Measurements from ENCODE around the gene TCEAL4.

TCEAL4 gene

DNA sequence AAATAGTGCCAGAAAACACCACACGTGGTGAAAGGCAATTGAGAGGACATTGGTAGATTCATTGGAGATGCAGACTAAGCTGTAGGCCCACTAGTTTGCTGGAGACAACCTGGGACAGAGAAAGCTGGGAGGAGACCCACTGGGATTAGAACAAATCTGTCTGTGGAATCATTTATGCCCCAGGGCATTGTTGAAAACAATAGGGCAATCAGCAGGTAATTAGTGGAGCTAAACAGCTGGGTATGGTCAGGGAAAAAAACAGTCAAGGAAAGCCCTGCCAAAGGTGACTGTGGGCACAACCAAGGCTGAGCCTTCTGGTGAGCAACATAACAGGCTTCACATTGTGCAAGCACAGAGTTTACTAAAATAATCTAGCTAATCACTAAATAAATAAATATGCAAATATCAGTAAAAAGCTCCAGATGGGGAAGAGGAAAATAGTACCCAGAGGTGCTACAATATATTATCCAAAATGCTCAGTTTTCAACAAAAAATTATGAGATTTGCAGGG, 31.4 kb downstream of the TCEAL4 start:
- Mint-ChIP-seq H3K9me3 (no peaks in the 10 kb centered on the region), H3K4me1 (no peaks in the 10 kb centered on the region), H3K27ac (no peak overlapping the region), H3K4me3 (no peak overlapping the region), H3K36me3 (no peaks in the 10 kb centered on the region)
- DNase-seq (ENCODE audit: low spot score in 2 of 2): no peak
- no peak for ATAC-seq

DNA sequence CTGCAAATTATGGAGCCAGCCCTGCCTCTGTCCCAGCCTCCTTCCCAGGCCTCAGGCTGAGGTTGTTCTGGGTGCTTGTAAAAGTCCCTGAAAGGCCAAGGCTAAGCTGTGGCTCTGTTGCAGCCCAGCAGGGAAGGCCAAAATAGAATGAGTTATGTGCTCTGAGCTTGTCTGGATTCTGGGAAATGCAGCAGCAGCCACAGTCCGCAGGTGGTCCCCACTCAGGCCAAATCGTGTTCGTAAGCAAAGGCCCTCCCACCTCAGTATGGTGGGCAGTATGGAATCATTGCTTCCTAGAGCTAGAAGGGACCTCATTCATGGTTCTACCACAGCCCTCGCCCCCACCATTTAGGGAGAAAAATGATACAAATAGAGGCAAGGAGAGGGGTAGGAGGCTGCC, 38.8 kb downstream of the TCEAL4 start:
- DNase-seq (ENCODE audit: low spot score in 2 of 2) (no peak), ATAC-seq (no peak)
- no peaks in the 10 kb centered on the region for H3K9me3 Mint-ChIP-seq
- no peak overlapping the region for H3K4me3 Mint-ChIP-seq
- H3K27ac Mint-ChIP-seq: no peak overlapping the region
- H3K36me3 Mint-ChIP-seq: no peaks in the 10 kb centered on the region
- H3K4me1 Mint-ChIP-seq: peaks cover 9% of the 10 kb centered on the region

DNA sequence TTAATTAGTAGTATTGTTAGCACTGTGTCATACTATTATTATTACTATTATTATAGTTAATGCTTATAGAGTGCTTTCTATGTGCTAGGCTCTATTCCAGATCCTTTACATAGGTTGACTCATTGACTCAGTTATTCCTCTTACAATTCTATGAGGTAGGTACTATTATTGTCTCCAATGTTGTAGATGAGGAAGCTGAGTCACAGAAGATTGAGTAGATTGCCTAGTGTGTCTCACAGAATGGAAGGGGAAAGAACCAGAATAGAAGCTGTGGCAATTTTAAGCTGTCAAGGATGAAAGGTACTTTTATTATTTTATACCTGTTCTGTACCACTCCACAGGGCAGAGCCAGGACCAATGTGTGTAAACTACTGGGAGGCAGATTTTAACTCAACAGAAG, 41.5 kb downstream of the TCEAL4 start:
- Mint-ChIP-seq H3K4me1 (peaks cover 18% of the 10 kb centered on the region), H3K4me3 (no peak overlapping the region), H3K36me3 (no peaks in the 10 kb centered on the region), H3K9me3 (no peaks in the 10 kb centered on the region), H3K27ac (no peak overlapping the region)
- ATAC-seq (peak; percentile 40), DNase-seq (ENCODE audit: low spot score in 2 of 2) (no peak)

DNA sequence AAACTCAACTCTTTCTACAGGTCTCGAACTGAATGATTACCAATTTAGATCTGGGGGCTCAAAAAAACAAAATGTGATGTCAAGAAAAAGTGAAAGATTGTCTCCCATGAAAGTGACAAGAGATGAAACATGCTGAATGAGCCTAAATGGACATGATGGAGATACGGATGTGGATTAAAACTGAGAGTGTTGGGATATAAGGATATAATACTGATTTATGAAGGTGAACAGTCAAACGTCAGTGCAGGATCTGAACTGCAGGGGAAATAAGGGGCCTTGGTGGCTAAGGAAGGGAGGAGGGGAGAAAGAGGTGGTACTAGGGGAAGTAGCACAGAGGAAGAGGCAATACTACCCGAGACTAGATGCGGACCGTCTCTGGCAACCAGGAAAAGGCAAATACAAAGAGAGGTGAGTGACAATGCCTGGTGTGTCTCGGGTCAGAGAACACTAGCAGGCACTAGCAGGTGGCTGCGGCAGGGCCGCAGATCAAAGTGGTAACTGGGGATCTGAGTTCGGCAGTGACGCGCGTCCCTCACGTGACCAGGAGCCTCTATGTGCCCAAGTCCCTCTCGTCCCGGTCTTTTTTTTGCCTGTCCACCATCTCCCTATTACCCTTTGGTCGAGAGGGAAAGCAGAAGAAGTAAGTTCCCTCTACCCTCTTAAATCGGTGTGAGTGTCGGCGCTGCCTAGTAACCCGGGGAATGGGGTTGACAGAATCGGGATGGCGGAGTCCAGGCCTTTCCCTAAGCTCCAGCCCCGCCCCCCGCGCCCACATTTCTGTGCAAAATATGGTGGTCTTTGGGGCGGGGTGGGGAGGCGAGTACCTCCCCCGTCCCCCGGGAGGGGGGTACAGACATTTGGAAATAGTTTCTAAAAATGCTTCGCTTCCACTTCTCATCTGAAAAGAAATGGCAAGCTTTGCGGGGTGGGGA, 43.3 kb downstream of the TCEAL4 start, which contains the start of gene TCEAL1:
Gene TCEAL1, plus strand, starts transcription at position 590 of the 932 bp plus-strand sequence. CDS start 942 bp downstream, outside the sequence.
- Mint-ChIP-seq H3K4me3 (peak within 1 kb of the TSS; percentile 86), H3K9me3 (no peaks in the 10 kb centered on the region), H3K27ac (peak within 1 kb of the TSS; percentile 89), H3K36me3 (no peaks in the 10 kb centered on the region), H3K4me1 (peaks cover 18% of the 10 kb centered on the region)
- ATAC-seq (peak; percentile 77), DNase-seq (ENCODE audit: low spot score in 2 of 2) (peak in 1 of 2 donors; percentile 54)

DNA sequence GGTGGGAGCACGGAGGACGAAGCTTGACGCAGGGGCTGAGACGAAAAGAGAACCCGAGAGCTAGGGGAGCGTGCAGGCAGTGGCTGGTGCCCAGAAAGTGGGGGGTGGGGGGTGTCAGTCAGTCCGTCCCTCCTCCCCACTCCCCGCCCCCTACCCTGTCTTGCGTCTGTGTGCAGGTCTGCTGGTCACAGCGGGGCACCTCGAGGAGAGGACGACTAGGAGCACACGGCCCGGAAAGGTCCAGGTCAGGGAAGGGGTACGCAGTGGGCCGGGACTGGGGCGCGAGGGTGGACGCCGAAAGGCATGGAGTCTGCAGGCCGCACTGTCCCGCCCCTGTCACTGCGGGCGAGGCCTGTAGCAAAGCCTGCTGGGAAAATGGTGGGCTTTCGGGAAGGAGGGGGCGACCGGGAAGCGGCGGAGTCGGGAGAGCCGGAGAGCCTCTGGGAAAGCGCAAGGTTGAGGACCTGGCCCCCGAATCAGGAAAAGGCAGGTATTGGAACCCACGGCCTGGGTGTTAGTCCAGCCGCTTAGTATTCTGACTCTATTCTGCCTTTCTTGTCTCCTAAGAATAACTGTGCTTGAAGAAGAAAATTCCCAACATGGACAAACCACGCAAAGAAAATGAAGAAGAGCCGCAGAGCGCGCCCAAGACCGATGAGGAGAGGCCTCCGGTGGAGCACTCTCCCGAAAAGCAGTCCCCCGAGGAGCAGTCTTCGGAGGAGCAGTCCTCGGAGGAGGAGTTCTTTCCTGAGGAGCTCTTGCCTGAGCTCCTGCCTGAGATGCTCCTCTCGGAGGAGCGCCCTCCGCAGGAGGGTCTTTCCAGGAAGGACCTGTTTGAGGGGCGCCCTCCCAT, 44.2 kb downstream of the TCEAL4 start:
- H3K4me1 Mint-ChIP-seq: peaks cover 18% of the 10 kb centered on the region
- H3K9me3 Mint-ChIP-seq: no peaks in the 10 kb centered on the region
- peak overlapping the region; percentile 86 for H3K4me3 Mint-ChIP-seq
- DNase-seq (ENCODE audit: low spot score in 2 of 2) (peak in 1 of 2 donors; percentile 51), ATAC-seq (peak; percentile 64)
- no peaks in the 10 kb centered on the region for H3K36me3 Mint-ChIP-seq
- H3K27ac Mint-ChIP-seq: peak overlapping the region; percentile 89

DNA sequence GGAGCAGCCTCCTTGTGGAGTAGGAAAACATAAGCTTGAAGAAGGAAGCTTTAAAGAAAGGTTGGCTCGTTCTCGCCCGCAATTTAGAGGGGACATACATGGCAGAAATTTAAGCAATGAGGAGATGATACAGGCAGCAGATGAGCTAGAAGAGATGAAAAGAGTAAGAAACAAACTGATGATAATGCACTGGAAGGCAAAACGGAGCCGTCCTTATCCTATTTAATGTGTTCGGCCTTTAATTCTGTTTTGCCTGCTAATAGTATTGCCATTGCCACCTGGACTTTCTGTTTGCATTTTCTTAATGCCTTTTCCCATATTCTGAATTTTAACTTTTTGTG, 44.8 kb downstream of the TCEAL4 start:
- ATAC-seq (no peak), DNase-seq (ENCODE audit: low spot score in 2 of 2) (no peak)
- no peaks in the 10 kb centered on the region for H3K9me3 Mint-ChIP-seq
- peak overlapping the region; percentile 86 for H3K4me3 Mint-ChIP-seq
- peak overlapping the region; percentile 89 for H3K27ac Mint-ChIP-seq
- no peaks in the 10 kb centered on the region for H3K36me3 Mint-ChIP-seq
- H3K4me1 Mint-ChIP-seq: peaks cover 18% of the 10 kb centered on the region

DNA sequence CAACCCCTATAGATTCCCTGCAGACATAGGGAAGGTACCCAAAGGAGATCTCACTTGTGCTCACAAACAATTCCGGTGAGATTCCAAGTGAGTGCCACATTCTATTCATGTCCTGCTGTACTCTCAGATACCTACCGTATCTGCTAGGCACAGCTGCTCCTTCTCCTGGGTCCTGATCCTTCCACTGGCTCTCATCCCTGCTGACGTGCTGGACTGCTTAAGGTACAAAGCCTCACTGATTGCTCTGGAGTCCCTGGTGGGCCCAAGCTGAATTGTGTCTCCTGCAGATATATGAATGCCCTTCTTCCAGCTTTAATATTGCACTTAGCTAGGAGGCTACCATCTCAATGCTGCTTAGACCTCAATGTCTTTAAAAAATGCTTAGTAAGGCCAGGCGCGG, 45.8 kb downstream of the TCEAL4 start:
- ATAC-seq: no peak
- H3K4me1 Mint-ChIP-seq: peaks cover 18% of the 10 kb centered on the region
- no peak for DNase-seq (ENCODE audit: low spot score in 2 of 2)
- H3K4me3 Mint-ChIP-seq: no peak overlapping the region
- no peaks in the 10 kb centered on the region for H3K36me3 Mint-ChIP-seq
- no peak overlapping the region for H3K27ac Mint-ChIP-seq
- no peaks in the 10 kb centered on the region for H3K9me3 Mint-ChIP-seq

DNA sequence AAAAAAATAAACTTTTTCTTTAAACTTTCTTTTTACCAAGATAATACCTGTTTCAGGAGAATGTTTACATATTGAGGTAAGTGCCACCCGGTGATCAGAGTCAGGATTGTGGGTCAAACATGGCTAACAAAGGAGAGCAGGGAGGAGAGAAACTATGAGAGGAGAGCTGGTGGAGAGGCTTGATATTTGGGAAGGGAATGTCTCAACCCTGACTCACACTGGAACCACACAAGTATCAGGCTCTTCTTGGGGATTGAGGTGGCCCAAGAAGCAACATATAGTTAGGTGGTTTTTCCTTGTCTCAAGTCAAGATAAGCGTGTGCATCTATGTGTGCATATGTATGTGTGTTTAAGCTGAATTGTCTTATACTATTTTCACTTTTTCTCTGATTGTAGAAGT, 50.1 kb downstream of the TCEAL4 start:
- Mint-ChIP-seq H3K9me3 (no peaks in the 10 kb centered on the region), H3K4me3 (no peak overlapping the region), H3K4me1 (no peaks in the 10 kb centered on the region), H3K36me3 (no peaks in the 10 kb centered on the region), H3K27ac (no peak overlapping the region)
- no peak for DNase-seq (ENCODE audit: low spot score in 2 of 2)
- no peak for ATAC-seq

Data from stimulated activated effector memory CD8-positive, alpha-beta T cell treated with anti-CD3 and anti-CD28 coated beads, Interleukin-12 subunit alpha, Interleukin-12 subunit beta, amount 100 ng/mL, for 72 hours (primary cell).